Articular chondrocyte of knee joint (primary cell): ENCODE measurements around the gene CFAP161. TPM values are rescaled to one million over a fixed set of nuclear protein-coding genes. Genes with fewer than 3 reads are reported as not detected.

Experiments used
- total RNA-seq: library from RNA; depleted of rRNA; stranded (reverse); fragments of >200 nt; gene quantifications from 2 replicates; pipeline ENCODE4 v1.2.3, GENCODE V29; 2012

Gene CFAP161
- 0.26 and 0.54 TPM in 2 replicates for total RNA-seq

GRCh38 chr15:81133782-81134461 is at the start of gene CFAP161:
CFAP161 (plus strand) TSS chr15:81134270; CDS start chr15:81134330, 60 bp downstream.

GRCh38 chr15:81196576-81197254 is 62.6 kb downstream of the CFAP161 start, which contains the start of gene IL16:
IL16 (plus strand) TSS chr15:81196879; CDS start chr15:81225400, 28,521 bp downstream.

Other genes with a start within 250 kb of the CFAP161 start
- 17.3 and 19.2 TPM in 2 replicates for gene MESD, start 144.5 kb upstream of the CFAP161 start, total RNA-seq
- gene TLNRD1, start 133.3 kb upstream of the CFAP161 start, total RNA-seq, result 4.8 and 6.1 TPM in 2 replicates
- 8.1 and 12.1 TPM in 2 replicates for gene IL16, start 62.6 kb downstream of the CFAP161 start, total RNA-seq
- 3.8 and 6.4 TPM in 2 replicates for gene STARD5, start 189.9 kb downstream of the CFAP161 start, total RNA-seq
- gene TMC3, start 239.9 kb downstream of the CFAP161 start, total RNA-seq, result not detected in 2 replicates